ENCODE data around the gene ZNF780B. TPM values are rescaled to one million over a fixed set of nuclear protein-coding genes. Genes with fewer than 3 reads are reported as not detected.
A peak's percentile ranks its signal among the peaks of the same experiment; 100 is the strongest.

The ZNF780B gene
- total and polyA plus RNA-seq, 2 donors (not counting 1 experiment from before 2014, with no cell fraction given): 8.5 to 57.6 TPM

GRCh38 chr19:39996218-39996810 lies 59.7 kb downstream of the ZNF780B start:
- POLR2A ChIA-PET: interaction anchor here (0.8 to 2.0 kb wide), 4 partner anchors 21 to 133 kb away, joined by 3 to 10 read pairs (median 4); partner anchors contain the start of gene PSMC4
- intact Hi-C loops (cut with micrococcal nuclease): loop anchor here (1.0 to 5.0 kb wide), 5 partner anchors 25 to 471 kb away; partner anchors contain the start of genes BLVRB, MAP3K10, PSMC4 and SPTBN4
- Histone ChIP-seq H3K79me2 (ENCODE audit: control insufficient read depth, insufficient read depth, low read length) (peaks cover 47% of the 10 kb centered on the region), H3K9me3 (ENCODE audit: control extremely low read depth in 1 of 3, control insufficient read depth in 2 of 3, insufficient read depth in 1 of 3, low read length in 2 of 3) (peaks cover 1 to 8% (median 8%) of the 10 kb centered on the region in 3 donors), H3K4me2 (replicated peaks; ENCODE audit: low read depth, low read length, poor library complexity, severe bottlenecking) (peak overlapping the region; percentile 83), H3K27me3 (replicated peaks in 1 of 4; ENCODE audit: control extremely low read depth in 1 of 4, control insufficient read depth in 3 of 4, insufficient read depth in 4 of 4, low read length in 3 of 4) (no peaks in the 10 kb centered on the region), H3K4me3 (ENCODE audit: control extremely low read depth in 1 of 5, extremely low read depth in 1 of 5, insufficient read depth in 1 of 5, low read depth in 2 of 5, low read length in 4 of 5) (peak overlapping the region; percentile 59 to 98 (median 92)), H4K20me1 (ENCODE audit: control insufficient read depth, insufficient read depth, low read length, poor library complexity, severe bottlenecking) (peaks cover 3% of the 10 kb centered on the region), H3K27ac (ENCODE audit: low read length in 2 of 2) (peak overlapping the region; percentile 78 to 89), H3K9ac (ENCODE audit: low read length) (peak overlapping the region; percentile 90), H3K4me1 (ENCODE audit: control insufficient read depth in 2 of 2, insufficient read depth in 2 of 2, low read length in 2 of 2) (peaks cover 9 to 16% of the 10 kb centered on the region in 2 donors), H2AFZ (ENCODE audit: insufficient read depth, low read depth, low read length, poor library complexity, severe bottlenecking) (peak overlapping the region; percentile 95), H3K36me3 (replicated peaks in 1 of 2; ENCODE audit: control extremely low read depth in 1 of 2, control insufficient read depth in 1 of 2, extremely low read depth in 1 of 2, insufficient read depth in 2 of 2, low read length in 1 of 2) (peaks cover 0 to 4% of the 10 kb centered on the region in 2 experiments)
- Mint-ChIP-seq H3K27me3 (no peaks in the 10 kb centered on the region), H3K27ac (peak overlapping the region; percentile 92), H3K4me1 (peaks cover 28% of the 10 kb centered on the region), H3K4me3 (peak overlapping the region; percentile 96), H3K9me3 (ENCODE audit: insufficient read depth) (peaks cover 2% of the 10 kb centered on the region)
- WGBS (ENCODE audit: insufficient coverage): 11% methylated on average over 19 of the region's 19 CpGs
- TF ChIP-seq EZH2 (IDR thresholded peaks at IDR 0.05; ENCODE audit: borderline replicate concordance, insufficient read depth, low read depth, low read length, poor library complexity, severe bottlenecking): no peak
- CTCF ChIA-PET: interaction anchor here (1.8 to 2.2 kb wide), 2 partner anchors 17 to 26 kb away, joined by 5 to 12 read pairs; no protein-coding TSS in a partner anchor
- DNase-seq (no peak), ATAC-seq (ENCODE audit: low read depth) (peak; percentile 3)

- Histone ChIP-seq H3K79me2 (ENCODE audit: control insufficient read depth, insufficient read depth, low read length) (peaks cover 52% of the 10 kb centered on the region), H3K9me3 (ENCODE audit: control extremely low read depth in 1 of 3, control insufficient read depth in 2 of 3, insufficient read depth in 1 of 3, low read length in 2 of 3) (peaks cover 1 to 8% (median 8%) of the 10 kb centered on the region in 3 donors), H3K4me2 (replicated peaks; ENCODE audit: low read depth, low read length, poor library complexity, severe bottlenecking) (peak overlapping the region; percentile 83), H3K36me3 (replicated peaks in 1 of 2; ENCODE audit: control extremely low read depth in 1 of 2, control insufficient read depth in 1 of 2, extremely low read depth in 1 of 2, insufficient read depth in 2 of 2, low read length in 1 of 2) (peaks cover 0 to 2% of the 10 kb centered on the region in 2 experiments), H3K27ac (ENCODE audit: low read length in 2 of 2) (no peak overlapping the region), H3K27me3 (replicated peaks in 1 of 4; ENCODE audit: control extremely low read depth in 1 of 4, control insufficient read depth in 3 of 4, insufficient read depth in 4 of 4, low read length in 3 of 4) (no peaks in the 10 kb centered on the region), H3K9ac (ENCODE audit: low read length) (no peak overlapping the region), H3K4me3 (ENCODE audit: control extremely low read depth in 1 of 5, extremely low read depth in 1 of 5, insufficient read depth in 1 of 5, low read depth in 2 of 5, low read length in 4 of 5) (peak overlapping the region in 1 of 5 experiments; percentile 65), H3K4me1 (ENCODE audit: control insufficient read depth in 2 of 2, insufficient read depth in 2 of 2, low read length in 2 of 2) (peaks cover 9 to 16% of the 10 kb centered on the region in 2 donors), H4K20me1 (ENCODE audit: control insufficient read depth, insufficient read depth, low read length, poor library complexity, severe bottlenecking) (peaks cover 8% of the 10 kb centered on the region), H2AFZ (ENCODE audit: insufficient read depth, low read depth, low read length, poor library complexity, severe bottlenecking) (no peak overlapping the region)
- POLR2A ChIA-PET: interaction anchor here (2.0 kb wide), 1 partner anchor 25 kb away, joined by 10 read pairs; the partner anchor contains the start of gene PSMC4
- CTCF ChIA-PET: interaction anchor here (1.8 kb wide), 1 partner anchor 17 kb away, joined by 5 read pairs; no protein-coding TSS in a partner anchor
- no peak for DNase-seq
- 100% methylated on average over 1 of the region's 1 CpG for WGBS (ENCODE audit: insufficient coverage)
- peak overlapping the region; percentile 96 for H3K4me3 Mint-ChIP-seq
- H3K27ac Mint-ChIP-seq: no peak overlapping the region
- no peaks in the 10 kb centered on the region for H3K27me3 Mint-ChIP-seq
- no peak for TF ChIP-seq CTCF (IDR thresholded peaks at IDR 0.05)
- TF ChIP-seq EZH2 (IDR thresholded peaks at IDR 0.05; ENCODE audit: borderline replicate concordance, insufficient read depth, low read depth, low read length, poor library complexity, severe bottlenecking): no peak
- peaks cover 2% of the 10 kb centered on the region for H3K9me3 Mint-ChIP-seq (ENCODE audit: insufficient read depth)
- intact Hi-C loops (cut with micrococcal nuclease): loop anchor here (1.0 to 5.0 kb wide), 5 partner anchors 24 to 472 kb away; partner anchors contain the start of genes BLVRB, MAP3K10, PSMC4 and SPTBN4
- no peak for ATAC-seq (ENCODE audit: low read depth)
- H3K4me1 Mint-ChIP-seq: peaks cover 28% of the 10 kb centered on the region
Measured at GRCh38 chr19:39995794-39996193, 60.2 kb downstream of the ZNF780B start.

Data from B cell (primary cell).